ENCODE results near the gene RSL1D1.
"Not testable (repeated sequence)": the region's sequence is repeated elsewhere in the genome, so short reads cannot be mapped to it uniquely, and the experiment has no call there.

RSL1D1 gene

GRCh38 chr16:11843861-11844260 lies 7.5 kb downstream of the RSL1D1 start:
- no peak for DNase-seq (ENCODE audit: low spot score)

GRCh38 chr16:11843206-11843605 lies 8.1 kb downstream of the RSL1D1 start:
- DNase-seq (ENCODE audit: low spot score), result no peak

GRCh38 chr16:11841026-11841425 lies 10.3 kb downstream of the RSL1D1 start:
- DNase-seq (ENCODE audit: low spot score), result no peak

- peak; percentile 77 for DNase-seq (ENCODE audit: low spot score)
Measured at GRCh38 chr16:11836650-11837244, 14.6 kb downstream of the RSL1D1 start.

GRCh38 chr16:11835891-11836649 lies 15.3 kb downstream of the RSL1D1 start:
- DNase-seq (ENCODE audit: low spot score), result no peak

GRCh38 chr16:11835309-11835708 lies 16.0 kb downstream of the RSL1D1 start:
- DNase-seq (ENCODE audit: low spot score), result no peak

GRCh38 chr16:11833951-11834695 lies 17.2 kb downstream of the RSL1D1 start:
- DNase-seq (ENCODE audit: low spot score), result peak; percentile 46

- no peak for DNase-seq (ENCODE audit: low spot score)
Measured at GRCh38 chr16:11828696-11829095, 22.6 kb downstream of the RSL1D1 start.

GRCh38 chr16:11825520-11826165 lies 25.7 kb downstream of the RSL1D1 start:
- not testable (repeated sequence) for DNase-seq (ENCODE audit: low spot score)

- DNase-seq (ENCODE audit: low spot score), result peak; percentile 44
Measured at GRCh38 chr16:11824362-11824761, 27.0 kb downstream of the RSL1D1 start.

- DNase-seq (ENCODE audit: low spot score), result not testable (repeated sequence)
Measured at GRCh38 chr16:11823645-11824044, 27.7 kb downstream of the RSL1D1 start.

- DNase-seq (ENCODE audit: low spot score), result no peak
Measured at GRCh38 chr16:11819798-11820197, 31.5 kb downstream of the RSL1D1 start.

GRCh38 chr16:11818970-11819369 lies 32.4 kb downstream of the RSL1D1 start:
- not testable (repeated sequence) for DNase-seq (ENCODE audit: low spot score)

GRCh38 chr16:11816123-11816522 lies 35.2 kb downstream of the RSL1D1 start:
- no peak for DNase-seq (ENCODE audit: low spot score)

GRCh38 chr16:11814800-11815199 lies 36.5 kb downstream of the RSL1D1 start:
- DNase-seq (ENCODE audit: low spot score), result not testable (repeated sequence)

- peak; percentile 30 for DNase-seq (ENCODE audit: low spot score)
Measured at GRCh38 chr16:11806721-11807120, 44.6 kb downstream of the RSL1D1 start.

GRCh38 chr16:11805556-11805955 lies 45.8 kb downstream of the RSL1D1 start:
- DNase-seq (ENCODE audit: low spot score), result no peak

- peak; percentile 27 for DNase-seq (ENCODE audit: low spot score)
Measured at GRCh38 chr16:11801481-11802021, 49.8 kb downstream of the RSL1D1 start.

GRCh38 chr16:11800382-11800718 lies 51.0 kb downstream of the RSL1D1 start:
- no peak for DNase-seq (ENCODE audit: low spot score)

- DNase-seq (ENCODE audit: low spot score), result no peak
Measured at GRCh38 chr16:11799509-11800381, 51.6 kb downstream of the RSL1D1 start.

- no peak for DNase-seq (ENCODE audit: low spot score)
Measured at GRCh38 chr16:11799017-11799381, 52.3 kb downstream of the RSL1D1 start.

All from AG08395 (cell line).